ENCODE data around the gene OXSR1.
"Not testable (repeated sequence)": the region's sequence is repeated elsewhere in the genome, so short reads cannot be mapped to it uniquely, and the experiment has no call there.

Gene OXSR1

GRCh38 chr3:38168151-38169026 is 3.1 kb downstream of the OXSR1 start:
- DNase-seq (ENCODE audit: low read depth) = peak; percentile 36

GRCh38 chr3:38169027-38169317 is 3.6 kb downstream of the OXSR1 start:
- no peak for DNase-seq (ENCODE audit: low read depth)

- no peak for DNase-seq (ENCODE audit: low read depth)
These were observed 5.4 kb downstream of the OXSR1 start for GRCh38 chr3:38170722-38171121.

GRCh38 chr3:38171622-38172021 is 6.3 kb downstream of the OXSR1 start:
- DNase-seq (ENCODE audit: low read depth) = no peak

GRCh38 chr3:38173834-38174418 is 8.6 kb downstream of the OXSR1 start:
- DNase-seq (ENCODE audit: low read depth) = no peak

GRCh38 chr3:38177181-38177580 is 11.8 kb downstream of the OXSR1 start:
- DNase-seq (ENCODE audit: low read depth) = no peak

- DNase-seq (ENCODE audit: low read depth) = no peak
These were observed 21.4 kb downstream of the OXSR1 start for GRCh38 chr3:38186781-38187180.

- no peak for DNase-seq (ENCODE audit: low read depth)
These were observed 25.1 kb downstream of the OXSR1 start for GRCh38 chr3:38190481-38190881.

GRCh38 chr3:38202931-38203330 is 37.6 kb downstream of the OXSR1 start:
- DNase-seq (ENCODE audit: low read depth) = not testable (repeated sequence)

- DNase-seq (ENCODE audit: low read depth) = no peak
These were observed 38.4 kb downstream of the OXSR1 start for GRCh38 chr3:38203690-38204089.

GRCh38 chr3:38204599-38205471 is 39.5 kb downstream of the OXSR1 start:
- no peak for DNase-seq (ENCODE audit: low read depth)

GRCh38 chr3:38205472-38205805 is 40.1 kb downstream of the OXSR1 start:
- no peak for DNase-seq (ENCODE audit: low read depth)

- DNase-seq (ENCODE audit: low read depth) = no peak
These were observed 42.1 kb downstream of the OXSR1 start for GRCh38 chr3:38207254-38208003.

GRCh38 chr3:38210141-38210757 is 44.9 kb downstream of the OXSR1 start:
- DNase-seq (ENCODE audit: low read depth) = no peak

- DNase-seq (ENCODE audit: low read depth) = no peak
These were observed 46.8 kb downstream of the OXSR1 start for GRCh38 chr3:38212141-38212540.

- DNase-seq (ENCODE audit: low read depth) = no peak
These were observed 49.2 kb downstream of the OXSR1 start for GRCh38 chr3:38214560-38214959.

GRCh38 chr3:38219609-38220197 is 54.4 kb downstream of the OXSR1 start:
- no peak for DNase-seq (ENCODE audit: low read depth)

GRCh38 chr3:38221005-38221404 is 55.7 kb downstream of the OXSR1 start:
- DNase-seq (ENCODE audit: low read depth) = no peak

- DNase-seq (ENCODE audit: low read depth) = no peak
These were observed 56.8 kb downstream of the OXSR1 start for GRCh38 chr3:38222032-38222634.

- no peak for DNase-seq (ENCODE audit: low read depth)
These were observed 59.0 kb downstream of the OXSR1 start for GRCh38 chr3:38224357-38224756.

- DNase-seq (ENCODE audit: low read depth) = peak; percentile 51
These were observed 60.9 kb downstream of the OXSR1 start for GRCh38 chr3:38226273-38226672.
